Mucosa of stomach (tissue), 1 donor: ENCODE measurements around the gene BCAR1.
A peak's percentile ranks its signal among the peaks of the same experiment; 100 is the strongest.

Experiments used
- H3K27me3 ChIP-seq: one replicate; pipeline ENCODE4 v1.7.0; 2013; ENCODE audit warnings: mild to moderate bottlenecking, low read length; ENCODE audit not compliant: control insufficient read depth, insufficient read depth
- H3K36me3 ChIP-seq: one replicate; pipeline ENCODE4 v1.7.0; 2013; ENCODE audit warnings: low read length; ENCODE audit not compliant: control insufficient read depth, insufficient read depth
- H3K4me1 ChIP-seq: one replicate; pipeline ENCODE4 v1.7.0; 2013; ENCODE audit warnings: mild to moderate bottlenecking, low read length; ENCODE audit not compliant: control insufficient read depth, insufficient read depth
- H3K4me3 ChIP-seq: one replicate; pipeline ENCODE4 v1.7.0; 2013; ENCODE audit warnings: low read length
- H3K9ac ChIP-seq: one replicate; pipeline ENCODE4 v1.7.0; 2013; ENCODE audit warnings: mild to moderate bottlenecking, low read length, moderate library complexity
- H3K9me3 ChIP-seq: one replicate; pipeline ENCODE4 v1.7.0; 2013; ENCODE audit warnings: mild to moderate bottlenecking, low read length, moderate library complexity; ENCODE audit not compliant: control insufficient read depth
- donor health status: Pancreatic carcinoma.

The BCAR1 gene

DNA sequence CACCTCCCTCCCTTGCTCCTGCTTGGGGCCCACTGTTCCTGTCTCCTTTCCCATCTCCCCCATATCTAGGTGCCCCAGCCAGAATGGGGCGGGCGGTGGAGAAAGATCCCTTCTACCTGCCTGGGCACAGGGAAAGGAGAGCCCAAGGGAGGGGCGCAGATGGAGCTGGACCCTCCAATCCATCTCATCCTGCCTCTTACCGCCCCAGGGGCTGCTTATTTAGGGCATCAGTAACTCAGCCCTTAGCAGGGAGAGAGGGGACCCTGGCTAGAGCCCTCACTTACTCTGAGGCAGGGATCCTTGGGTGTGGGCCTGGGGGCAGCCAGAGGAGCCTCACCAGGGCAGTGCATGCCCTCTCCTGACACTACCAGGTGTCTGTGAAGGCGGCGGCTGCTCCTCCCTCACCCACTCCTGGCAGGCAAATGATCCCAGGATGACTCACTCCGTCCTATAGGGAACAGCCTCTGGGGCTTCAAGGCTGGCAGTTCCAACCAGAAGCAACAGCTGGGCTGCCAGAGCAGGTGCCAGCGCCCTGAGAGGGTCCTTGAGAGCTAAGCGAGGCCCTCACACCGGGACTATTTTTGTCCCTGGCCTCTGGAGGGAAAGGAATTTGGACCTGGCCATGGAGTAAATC lies 16.3 kb upstream of the BCAR1 start:
- H3K4me3 ChIP-seq = no peak overlapping the region
- peaks cover 42% of the 10 kb centered on the region for H3K4me1 ChIP-seq
- H3K27me3 ChIP-seq = peaks cover 3% of the 10 kb centered on the region
- H3K9me3 ChIP-seq = no peaks in the 10 kb centered on the region
- no peak overlapping the region for H3K9ac ChIP-seq
- H3K36me3 ChIP-seq = no peaks in the 10 kb centered on the region

DNA sequence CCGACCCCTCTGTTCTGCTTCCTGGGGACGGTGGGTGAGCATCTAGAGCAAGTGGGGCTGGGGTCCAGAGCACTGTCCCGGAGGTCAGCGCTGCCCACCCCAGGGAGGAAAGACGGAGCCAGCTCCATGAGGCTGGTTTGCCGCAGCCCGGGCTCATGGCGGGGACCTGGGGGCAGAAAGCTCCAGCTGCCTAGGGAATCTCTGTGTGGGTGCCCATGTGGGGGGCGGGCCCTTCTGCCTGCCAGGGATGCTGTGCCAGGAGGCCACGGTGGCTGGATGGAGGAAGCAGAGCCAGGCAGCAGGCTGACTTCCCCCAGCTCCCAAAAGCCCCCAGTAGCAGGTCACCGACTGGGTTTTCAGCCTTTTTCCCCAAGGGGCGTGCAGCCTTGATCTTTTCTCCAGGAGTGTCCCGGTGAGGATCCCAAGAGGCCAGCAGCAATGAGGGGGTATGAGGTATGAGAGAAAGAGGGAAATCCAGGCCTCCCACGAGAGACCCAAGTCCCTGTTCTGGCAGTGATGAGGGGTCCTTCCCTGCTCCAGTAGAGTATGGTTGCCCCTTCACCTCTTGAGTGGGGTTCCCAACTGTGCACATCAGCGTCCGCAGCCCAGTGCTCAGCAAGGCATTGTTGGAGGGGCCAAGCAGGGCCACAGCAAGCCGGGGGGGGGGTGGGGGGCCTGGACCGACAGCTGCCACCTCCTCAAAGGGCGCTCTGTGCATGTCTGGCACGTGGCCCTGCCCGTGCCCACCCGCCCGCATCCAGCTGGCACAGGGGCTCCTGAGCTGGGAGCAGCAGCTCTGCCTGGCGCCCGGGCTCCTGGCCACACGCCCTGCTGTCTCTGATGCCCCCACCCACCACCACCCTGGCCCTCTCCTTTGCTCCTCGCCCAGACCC lies 15.6 kb upstream of the BCAR1 start:
- Histone ChIP-seq H3K27me3 (peaks cover 3% of the 10 kb centered on the region), H3K9me3 (no peaks in the 10 kb centered on the region), H3K4me1 (peaks cover 50% of the 10 kb centered on the region), H3K9ac (peak overlapping the region; percentile 99), H3K4me3 (peak overlapping the region; percentile 46), H3K36me3 (no peaks in the 10 kb centered on the region)

DNA sequence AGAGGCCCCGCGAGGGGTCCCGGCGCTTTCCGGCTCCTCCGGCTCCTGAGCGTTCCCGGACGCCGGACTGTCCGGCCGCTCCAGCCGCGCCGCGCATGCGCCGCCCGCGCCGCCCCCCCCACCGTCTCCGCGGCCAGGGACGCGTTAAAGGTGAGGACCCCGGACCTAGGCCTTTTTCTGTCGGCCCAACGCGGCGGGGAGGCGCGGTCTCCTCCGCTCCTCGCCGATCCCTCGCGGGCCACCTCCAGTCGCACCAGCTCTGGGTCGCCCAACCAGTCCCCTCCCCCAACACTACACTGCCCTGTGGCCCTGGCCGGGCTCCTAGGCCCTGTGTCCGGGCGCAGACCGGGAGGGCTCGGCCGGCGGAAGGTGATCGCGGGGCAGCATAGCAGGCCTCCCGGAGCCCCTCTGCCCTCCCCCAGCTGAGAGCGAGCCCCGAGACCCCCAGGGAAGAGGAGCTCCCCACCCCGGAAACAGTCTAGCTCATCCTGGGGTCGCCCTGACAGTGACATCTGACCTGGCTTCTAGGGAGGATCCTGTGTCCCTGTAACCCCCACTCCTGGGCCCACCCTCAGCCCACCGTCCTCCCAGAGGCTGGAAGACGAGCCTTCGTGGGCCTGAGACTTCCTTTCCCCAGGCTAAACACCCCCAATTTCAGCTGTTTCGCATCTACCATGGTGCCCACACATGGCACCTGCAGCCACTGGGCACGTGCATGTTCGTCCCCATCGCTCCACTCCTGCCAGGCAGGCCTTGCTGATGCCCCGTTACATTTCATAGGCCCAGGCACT lies 14.7 kb upstream of the BCAR1 start:
- Histone ChIP-seq H3K9me3 (no peaks in the 10 kb centered on the region), H3K36me3 (no peaks in the 10 kb centered on the region), H3K9ac (peak overlapping the region; percentile 99), H3K4me1 (peaks cover 54% of the 10 kb centered on the region), H3K4me3 (peak overlapping the region; percentile 46), H3K27me3 (peaks cover 3% of the 10 kb centered on the region)

DNA sequence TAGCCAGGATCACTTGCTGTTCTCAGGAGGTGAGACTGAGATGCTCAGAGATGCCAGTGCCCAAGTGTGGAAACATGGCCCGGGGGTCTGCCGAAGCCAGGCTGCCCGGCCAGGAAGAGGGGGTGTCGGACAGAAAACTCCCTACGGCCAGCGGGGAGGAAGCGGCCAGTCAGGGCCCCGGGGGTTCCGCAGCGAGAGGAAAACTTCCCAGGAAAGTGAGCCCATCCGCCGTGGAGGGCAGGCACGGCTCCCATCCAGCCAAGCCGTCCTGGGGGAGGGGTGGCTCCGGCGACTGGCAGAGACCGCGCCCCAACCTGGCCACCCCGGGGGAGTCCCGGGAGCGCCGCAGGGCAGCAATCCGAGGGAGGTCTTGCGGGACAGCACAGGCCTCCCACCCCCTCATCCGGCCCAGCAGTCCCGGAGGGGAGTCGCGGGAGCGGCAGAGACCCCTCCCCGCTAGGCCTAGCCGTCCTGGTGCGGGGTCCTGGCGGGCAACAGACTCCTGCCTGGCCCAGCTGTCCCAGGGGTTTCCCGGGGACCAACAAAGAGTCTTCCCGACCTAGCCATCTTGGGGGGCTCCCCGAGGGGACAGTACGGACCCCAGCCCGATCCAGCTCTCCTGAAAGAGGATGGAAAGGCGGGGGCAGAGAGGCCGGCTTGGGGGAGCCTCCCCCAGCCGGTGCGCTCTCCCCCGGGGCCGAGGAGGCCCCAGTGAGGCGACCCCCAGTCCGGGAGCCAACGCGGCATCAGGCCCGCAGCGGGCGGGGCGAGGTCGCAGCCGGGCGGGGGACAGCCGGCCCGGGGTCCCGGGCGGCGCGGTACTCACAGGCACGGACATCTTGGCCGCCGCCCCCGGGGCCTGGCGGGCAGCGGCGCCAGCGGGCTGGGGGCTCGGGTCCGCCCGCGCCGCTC lies 13.8 kb upstream of the BCAR1 start:
- H3K9me3 ChIP-seq = no peaks in the 10 kb centered on the region
- H3K9ac ChIP-seq = peak overlapping the region; percentile 99
- no peaks in the 10 kb centered on the region for H3K36me3 ChIP-seq
- peaks cover 3% of the 10 kb centered on the region for H3K27me3 ChIP-seq
- H3K4me1 ChIP-seq = peaks cover 54% of the 10 kb centered on the region
- H3K4me3 ChIP-seq = peak overlapping the region; percentile 84

DNA sequence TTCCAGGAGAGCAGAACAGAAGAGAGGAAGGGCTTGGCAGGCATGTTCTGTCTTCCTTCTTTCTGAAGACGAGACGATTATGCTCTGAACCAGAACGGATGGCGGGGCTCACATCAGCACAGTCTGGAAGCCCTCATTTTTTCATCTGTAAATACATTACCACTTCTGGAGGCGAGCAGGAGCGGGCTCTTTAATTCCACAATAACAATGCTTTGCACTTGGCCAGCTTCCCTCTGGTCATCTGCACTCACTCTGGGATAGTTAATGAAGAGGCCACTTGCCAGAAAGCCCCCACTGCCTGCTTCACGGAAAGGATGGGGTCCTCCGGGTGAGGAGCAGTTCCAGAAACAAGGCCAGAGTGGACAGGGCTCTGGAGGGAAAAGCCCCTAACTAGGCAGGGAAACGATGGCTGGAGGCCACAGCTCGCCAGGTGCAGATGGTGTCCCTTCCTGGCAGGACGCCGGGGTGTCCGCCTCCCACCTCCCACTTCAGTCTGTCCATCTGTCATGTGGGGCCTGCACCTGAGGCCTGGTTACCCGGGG lies 13.1 kb upstream of the BCAR1 start:
- H3K27me3 ChIP-seq = peaks cover 3% of the 10 kb centered on the region
- H3K4me1 ChIP-seq = peaks cover 54% of the 10 kb centered on the region
- no peaks in the 10 kb centered on the region for H3K9me3 ChIP-seq
- peak overlapping the region; percentile 84 for H3K4me3 ChIP-seq
- H3K36me3 ChIP-seq = no peaks in the 10 kb centered on the region
- H3K9ac ChIP-seq = peak overlapping the region; percentile 99

DNA sequence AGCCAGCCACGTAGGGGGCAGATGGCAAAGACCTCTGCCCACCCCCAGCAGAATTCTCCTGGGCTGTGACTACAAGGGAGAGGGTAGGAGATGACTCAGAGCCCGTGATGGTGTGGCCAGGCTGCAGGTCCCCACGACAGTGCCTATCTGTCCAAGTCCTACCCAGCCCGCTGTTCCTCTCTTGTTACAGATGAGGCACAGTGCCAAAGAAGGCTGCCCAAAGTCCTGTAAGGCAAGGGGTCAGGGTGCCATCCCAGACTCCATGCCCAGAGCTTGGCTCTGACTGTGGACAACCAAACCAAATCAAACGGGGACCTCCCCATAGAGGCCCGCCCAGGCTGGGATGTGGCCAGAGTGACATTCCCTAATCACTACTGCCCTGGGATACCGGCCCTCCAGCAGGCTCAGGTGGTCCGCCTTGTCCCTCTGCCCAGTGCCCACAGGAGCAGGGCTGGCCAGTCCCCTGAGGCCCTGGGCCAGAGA lies 12.6 kb upstream of the BCAR1 start:
- H3K4me1 ChIP-seq = peaks cover 54% of the 10 kb centered on the region
- no peaks in the 10 kb centered on the region for H3K36me3 ChIP-seq
- no peaks in the 10 kb centered on the region for H3K9me3 ChIP-seq
- no peak overlapping the region for H3K4me3 ChIP-seq
- H3K27me3 ChIP-seq = peaks cover 3% of the 10 kb centered on the region
- peak overlapping the region; percentile 99 for H3K9ac ChIP-seq

DNA sequence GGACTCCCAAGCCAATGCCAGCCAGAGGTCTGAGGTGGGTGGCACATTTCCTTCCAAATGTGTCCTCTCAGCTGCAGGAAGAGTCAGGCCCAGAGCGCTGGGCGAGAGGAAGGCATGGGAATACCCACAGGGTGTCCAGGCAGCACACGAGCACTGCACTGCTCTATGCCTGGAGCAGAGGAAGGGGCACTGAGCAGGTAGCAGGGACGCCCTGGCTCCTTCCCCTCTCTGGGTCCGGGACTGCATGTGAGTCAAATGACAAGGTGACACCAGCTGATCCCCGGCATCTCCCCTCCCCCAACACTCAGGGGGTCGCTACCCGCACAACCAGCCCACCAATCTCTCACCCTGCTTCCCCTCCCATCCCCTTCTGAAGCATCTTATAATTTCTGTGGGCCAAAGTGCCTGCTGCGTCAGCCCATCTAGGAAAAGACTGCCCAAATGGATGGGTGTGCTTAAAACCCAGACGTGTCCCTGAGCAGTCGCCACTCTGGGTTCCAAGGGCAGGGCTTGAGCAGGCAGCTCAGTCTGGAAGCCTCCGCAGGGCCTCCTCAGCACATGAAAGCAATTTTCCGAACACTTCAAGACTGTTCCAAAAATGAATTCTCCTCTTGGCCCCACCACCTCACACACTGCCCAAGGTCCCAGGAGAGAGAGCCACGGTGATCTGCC lies 12.0 kb upstream of the BCAR1 start:
- Histone ChIP-seq H3K27me3 (peaks cover 3% of the 10 kb centered on the region), H3K36me3 (no peaks in the 10 kb centered on the region), H3K9me3 (no peaks in the 10 kb centered on the region), H3K9ac (peak overlapping the region; percentile 99), H3K4me3 (no peak overlapping the region), H3K4me1 (peaks cover 54% of the 10 kb centered on the region)

DNA sequence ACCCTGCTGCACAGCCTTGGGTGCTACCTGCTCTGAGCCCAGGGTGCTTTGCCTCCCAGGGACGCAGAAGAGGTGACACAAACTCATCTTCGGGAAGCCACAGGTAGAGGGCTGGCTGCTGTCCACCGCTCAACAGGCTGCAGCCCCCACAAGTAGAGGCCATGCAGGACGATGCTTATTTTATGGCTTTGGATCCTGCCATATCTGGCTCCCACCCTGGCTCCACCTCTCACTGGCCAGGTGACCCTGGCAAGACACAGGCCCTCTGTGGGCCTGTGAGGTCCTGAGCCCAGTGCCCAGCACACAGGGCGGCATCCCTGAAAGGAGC lies 11.3 kb upstream of the BCAR1 start:
- Histone ChIP-seq H3K4me3 (no peak overlapping the region), H3K36me3 (no peaks in the 10 kb centered on the region), H3K4me1 (peaks cover 54% of the 10 kb centered on the region), H3K27me3 (peaks cover 3% of the 10 kb centered on the region), H3K9me3 (no peaks in the 10 kb centered on the region), H3K9ac (no peak overlapping the region)

DNA sequence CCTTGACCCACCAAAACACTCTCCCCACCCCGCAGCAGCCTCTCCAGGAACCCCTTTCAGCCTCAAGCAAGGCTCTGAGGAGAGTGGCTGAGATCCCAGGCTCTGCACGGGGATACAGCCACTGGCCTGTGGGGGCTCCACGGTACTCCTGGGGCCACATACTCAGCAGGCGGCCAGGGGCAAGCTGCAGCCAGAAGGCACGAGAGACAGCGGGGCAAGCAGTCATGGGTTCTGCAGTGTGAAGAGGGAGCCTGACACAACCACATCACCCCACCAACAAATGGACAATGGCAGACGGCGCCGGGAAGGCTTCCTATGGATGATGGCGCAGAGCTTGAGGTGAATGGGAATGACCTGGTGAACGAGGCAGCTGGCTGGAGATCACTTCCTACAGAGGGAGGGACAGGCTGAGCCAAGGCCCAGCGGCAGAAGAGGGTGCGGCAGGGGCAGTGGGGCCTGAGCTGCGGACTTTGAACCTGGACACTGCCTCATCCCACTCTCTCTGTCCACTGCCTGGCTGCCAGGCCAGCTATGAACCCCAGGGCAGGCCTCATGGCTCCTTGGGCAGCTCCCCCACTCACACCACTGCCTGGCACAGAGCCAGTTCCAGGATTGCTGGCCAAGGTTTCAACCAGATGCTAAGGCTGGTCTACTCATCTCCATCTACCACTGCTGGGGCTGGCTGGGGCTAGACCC lies 10.8 kb upstream of the BCAR1 start:
- Histone ChIP-seq H3K9ac (no peak overlapping the region), H3K4me3 (peak overlapping the region; percentile 4), H3K4me1 (peaks cover 56% of the 10 kb centered on the region)

DNA sequence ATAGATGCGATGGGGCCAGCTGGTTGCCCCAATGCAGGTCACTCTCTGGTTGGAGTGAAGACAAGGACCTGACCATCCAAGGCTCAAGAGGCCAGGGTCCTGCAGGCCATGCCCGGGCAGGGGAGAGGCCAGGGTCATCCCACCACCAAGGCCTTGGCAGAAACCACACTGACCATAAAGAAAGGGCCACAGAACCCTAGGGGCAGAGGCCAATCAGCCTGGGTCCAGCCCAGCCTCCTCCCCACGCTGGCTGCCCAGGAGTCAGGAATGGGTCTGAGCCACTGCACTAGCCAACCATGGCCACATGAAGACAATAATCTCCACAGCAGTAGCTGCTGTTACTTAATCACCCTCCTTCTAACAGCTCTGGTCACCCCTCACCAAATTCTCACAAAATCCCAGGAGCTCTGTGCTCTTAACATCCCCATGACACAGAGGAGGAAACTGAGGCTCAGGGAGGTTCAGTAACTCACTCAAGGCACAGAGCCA lies 10.2 kb upstream of the BCAR1 start:
- no peaks in the 10 kb centered on the region for H3K9me3 ChIP-seq
- no peak overlapping the region for H3K9ac ChIP-seq
- H3K27me3 ChIP-seq = peaks cover 3% of the 10 kb centered on the region
- peaks cover 57% of the 10 kb centered on the region for H3K4me1 ChIP-seq
- H3K4me3 ChIP-seq = peak overlapping the region; percentile 4
- no peaks in the 10 kb centered on the region for H3K36me3 ChIP-seq

More for the DNA sequence above, 10.8 kb upstream of the BCAR1 start:
- Histone ChIP-seq H3K36me3 (no peaks in the 10 kb centered on the region), H3K27me3 (peaks cover 3% of the 10 kb centered on the region), H3K9me3 (no peaks in the 10 kb centered on the region)
